Measurements from ENCODE around the gene RPS25. TPM values are rescaled to one million over a fixed set of nuclear protein-coding genes. Genes with fewer than 3 reads are reported as not detected.
"Not testable (repeated sequence)": the region's sequence is repeated elsewhere in the genome, so short reads cannot be mapped to it uniquely, and the experiment has no call there.

Gene RPS25
- total RNA-seq, 2 experiments from 2014 or later: 1,524 to 1,591 TPM

DNA sequence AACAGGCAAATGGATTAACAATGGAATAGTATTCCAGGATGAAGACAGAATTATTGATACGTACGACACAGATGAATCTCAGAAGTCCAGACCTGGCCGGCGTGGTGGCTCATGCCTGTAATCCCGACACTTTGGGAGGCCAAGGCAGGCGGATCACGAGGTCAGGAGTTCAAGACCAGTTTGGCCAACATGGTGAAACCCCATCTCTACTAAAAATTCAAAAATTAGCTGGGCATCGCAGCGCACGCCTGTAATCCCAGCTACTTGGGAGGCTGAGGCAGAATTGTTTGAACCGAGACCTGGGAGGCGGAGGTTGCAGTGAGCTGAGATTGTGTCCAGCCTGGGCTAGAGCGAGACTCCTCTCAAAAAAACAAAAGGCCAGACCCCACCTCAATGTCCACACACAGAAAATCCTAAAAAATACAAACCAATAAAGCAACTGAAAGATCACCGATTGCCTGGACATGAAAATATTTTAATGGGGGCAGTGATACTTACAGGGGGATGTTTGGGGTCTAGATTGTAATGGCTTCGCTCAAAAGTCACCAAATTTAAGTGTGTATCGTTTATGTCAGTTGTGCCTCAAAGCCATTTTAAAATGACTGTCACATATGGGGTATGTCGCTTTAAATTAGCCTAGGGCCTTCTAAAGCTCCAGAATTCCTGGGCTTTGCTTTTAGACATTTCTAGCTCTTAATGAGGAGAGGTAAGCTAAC lies 3.8 kb downstream of the RPS25 start:
- H3K27me3 Mint-ChIP-seq: no peaks in the 10 kb centered on the region
- no peak for DNase-seq
- H3K4me1 Mint-ChIP-seq: peaks cover 33% of the 10 kb centered on the region
- H3K27ac Mint-ChIP-seq: peak overlapping the region; percentile 74
- no peaks in the 10 kb centered on the region for H3K9me3 Mint-ChIP-seq
- H3K4me3 Mint-ChIP-seq: no peak overlapping the region
- H3K36me3 Mint-ChIP-seq: peaks cover 61% of the 10 kb centered on the region

DNA sequence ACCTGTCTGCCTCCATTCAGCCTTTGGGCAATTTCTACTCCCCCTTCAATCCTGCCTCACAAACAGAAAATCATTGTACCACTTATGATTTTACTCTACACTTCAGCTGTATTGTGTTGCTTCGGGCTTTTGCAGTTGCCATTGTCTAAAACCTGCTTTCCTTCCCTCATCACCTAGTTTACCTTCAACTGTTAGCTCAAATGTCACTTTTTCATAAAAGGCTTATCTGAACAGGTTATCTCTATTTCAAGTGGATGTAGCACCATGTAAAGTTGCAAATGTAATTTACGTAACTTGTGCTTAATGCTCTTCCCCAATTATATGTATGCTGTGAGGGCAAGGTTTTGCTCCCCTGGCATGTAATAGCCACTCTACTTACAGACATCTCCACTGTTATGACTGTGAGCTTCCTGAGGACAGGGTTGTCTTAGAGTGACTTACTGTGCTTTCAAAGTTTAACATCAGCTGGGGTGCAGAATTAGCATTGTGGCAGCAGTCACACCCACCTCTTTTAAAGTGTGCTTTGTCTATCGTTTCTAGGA lies 5.4 kb downstream of the RPS25 start:
- no peak overlapping the region for H3K4me3 Mint-ChIP-seq
- H3K4me1 Mint-ChIP-seq: peaks cover 33% of the 10 kb centered on the region
- H3K27ac Mint-ChIP-seq: no peak overlapping the region
- no peaks in the 10 kb centered on the region for H3K27me3 Mint-ChIP-seq
- H3K36me3 Mint-ChIP-seq: peaks cover 53% of the 10 kb centered on the region
- H3K9me3 Mint-ChIP-seq: no peaks in the 10 kb centered on the region
- DNase-seq: no peak

DNA sequence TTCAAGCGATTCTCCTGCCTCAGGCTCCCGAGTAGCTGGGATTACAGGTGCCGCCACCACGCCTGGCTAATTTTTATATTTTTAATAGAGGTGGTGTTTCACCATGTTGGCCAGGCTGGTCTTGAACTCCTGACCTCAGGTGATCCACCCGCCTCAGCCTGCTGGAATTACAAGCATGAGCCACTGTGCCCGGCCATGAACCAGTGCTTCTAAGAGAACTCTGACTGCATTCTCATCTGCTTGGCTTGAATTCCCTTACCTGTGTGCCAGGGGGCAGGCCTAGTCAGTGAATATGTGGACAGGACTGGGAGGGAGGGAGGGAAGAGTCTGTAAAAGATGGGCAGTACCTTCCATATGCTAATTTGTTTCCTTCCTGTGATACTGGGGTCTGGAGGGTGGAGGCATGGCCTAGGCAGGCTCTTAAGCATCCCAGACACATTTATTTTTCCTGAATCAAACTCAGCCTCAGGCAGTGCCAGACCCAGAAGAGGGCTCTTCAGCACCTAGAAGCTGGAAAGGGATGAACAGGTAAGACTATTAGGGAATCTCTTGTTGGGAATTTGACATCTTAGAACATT lies 6.6 kb downstream of the RPS25 start:
- Mint-ChIP-seq H3K9me3 (no peaks in the 10 kb centered on the region), H3K27me3 (no peaks in the 10 kb centered on the region), H3K27ac (peak overlapping the region; percentile 51), H3K4me1 (peaks cover 34% of the 10 kb centered on the region), H3K4me3 (no peak overlapping the region), H3K36me3 (peaks cover 44% of the 10 kb centered on the region)
- DNase-seq: no peak

DNA sequence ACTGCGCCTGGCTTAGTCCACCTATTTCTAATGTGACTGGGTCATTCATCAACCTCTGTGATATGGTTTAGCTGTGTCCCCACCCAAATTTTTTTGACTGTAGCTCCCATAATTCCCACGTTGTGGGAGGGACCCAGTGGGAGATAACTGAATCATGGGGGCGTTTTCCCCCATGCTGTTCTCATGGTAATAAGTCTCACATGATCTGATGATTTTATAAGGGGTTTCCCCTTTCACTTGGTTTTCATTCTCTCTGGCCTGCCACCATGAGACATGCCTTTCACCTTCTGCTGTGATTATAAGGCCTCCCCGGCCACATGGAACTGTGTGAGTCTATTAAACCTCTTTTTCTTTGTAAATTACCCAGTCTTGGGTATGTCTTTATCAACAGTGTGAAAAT lies 11.5 kb downstream of the RPS25 start:
- Mint-ChIP-seq H3K36me3 (peaks cover 22% of the 10 kb centered on the region), H3K9me3 (no peaks in the 10 kb centered on the region), H3K27ac (no peak overlapping the region), H3K27me3 (no peaks in the 10 kb centered on the region), H3K4me3 (no peak overlapping the region), H3K4me1 (peaks cover 17% of the 10 kb centered on the region)
- no peak for DNase-seq

DNA sequence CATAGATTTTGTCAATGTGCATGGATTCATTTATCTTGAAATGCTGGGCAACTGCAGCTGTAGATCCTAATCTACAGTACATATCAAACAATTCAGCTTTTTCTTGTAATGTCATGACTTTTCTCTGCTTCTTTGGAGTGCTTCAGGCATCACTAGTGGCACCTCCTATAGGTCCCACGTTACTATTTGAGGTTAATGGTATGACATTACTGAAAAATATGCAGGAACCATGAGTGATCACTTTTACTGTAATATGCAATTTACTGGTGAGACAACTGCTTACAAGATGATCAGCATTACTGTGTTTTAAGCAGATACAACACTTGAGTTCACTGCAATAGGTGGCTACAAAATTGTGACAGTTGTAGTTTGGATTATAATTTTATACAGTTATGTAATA lies 17.2 kb downstream of the RPS25 start:
- H3K27ac Mint-ChIP-seq: peak overlapping the region; percentile 46
- H3K27me3 Mint-ChIP-seq: no peaks in the 10 kb centered on the region
- no peak overlapping the region for H3K4me3 Mint-ChIP-seq
- peaks cover 42% of the 10 kb centered on the region for H3K36me3 Mint-ChIP-seq
- H3K9me3 Mint-ChIP-seq: no peaks in the 10 kb centered on the region
- peaks cover 26% of the 10 kb centered on the region for H3K4me1 Mint-ChIP-seq
- DNase-seq: no peak

DNA sequence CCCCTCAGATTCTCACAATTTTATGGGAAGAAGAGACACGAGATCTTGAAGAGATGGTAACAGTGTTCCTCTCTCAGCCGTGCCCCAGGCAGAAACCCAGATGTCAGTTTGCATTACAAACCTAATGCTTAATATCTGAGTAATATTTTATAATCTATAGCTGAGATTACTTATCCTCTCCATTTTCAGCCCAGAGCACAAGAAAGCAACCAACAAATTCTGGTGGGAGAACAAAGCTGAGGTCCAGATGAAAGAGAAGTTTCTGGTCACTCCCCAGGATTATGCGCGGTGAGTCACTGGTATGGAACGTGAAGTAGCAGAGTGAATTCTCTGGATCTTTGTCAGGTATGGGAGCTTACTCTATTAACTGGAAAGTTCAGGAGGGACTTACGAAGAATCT lies 19.3 kb downstream of the RPS25 start:
- Mint-ChIP-seq H3K27me3 (no peaks in the 10 kb centered on the region), H3K27ac (peak overlapping the region; percentile 99), H3K4me3 (peak overlapping the region; percentile 100), H3K4me1 (peaks cover 23% of the 10 kb centered on the region), H3K9me3 (no peaks in the 10 kb centered on the region), H3K36me3 (peaks cover 42% of the 10 kb centered on the region)
- DNase-seq: no peak

DNA sequence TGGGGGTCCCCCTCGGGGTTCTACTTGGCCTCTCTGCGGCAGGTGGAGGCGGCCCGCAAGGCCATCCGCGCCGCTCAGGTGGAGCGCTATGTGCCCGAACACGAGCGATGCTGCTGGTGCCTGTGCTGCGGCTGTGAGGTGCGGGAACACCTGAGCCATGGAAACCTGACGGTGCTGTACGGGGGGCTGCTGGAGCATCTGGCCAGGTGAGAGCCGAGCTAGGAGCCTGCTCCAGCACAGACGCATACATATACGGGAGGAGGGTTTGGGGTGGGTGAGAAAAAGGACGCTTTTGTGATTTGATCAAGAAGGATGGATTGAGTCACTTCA lies 19.8 kb downstream of the RPS25 start:
- Mint-ChIP-seq H3K9me3 (no peaks in the 10 kb centered on the region), H3K36me3 (peaks cover 41% of the 10 kb centered on the region), H3K4me1 (peaks cover 23% of the 10 kb centered on the region), H3K4me3 (peak overlapping the region; percentile 100), H3K27ac (peak overlapping the region; percentile 99), H3K27me3 (no peaks in the 10 kb centered on the region)
- DNase-seq: no peak

DNA sequence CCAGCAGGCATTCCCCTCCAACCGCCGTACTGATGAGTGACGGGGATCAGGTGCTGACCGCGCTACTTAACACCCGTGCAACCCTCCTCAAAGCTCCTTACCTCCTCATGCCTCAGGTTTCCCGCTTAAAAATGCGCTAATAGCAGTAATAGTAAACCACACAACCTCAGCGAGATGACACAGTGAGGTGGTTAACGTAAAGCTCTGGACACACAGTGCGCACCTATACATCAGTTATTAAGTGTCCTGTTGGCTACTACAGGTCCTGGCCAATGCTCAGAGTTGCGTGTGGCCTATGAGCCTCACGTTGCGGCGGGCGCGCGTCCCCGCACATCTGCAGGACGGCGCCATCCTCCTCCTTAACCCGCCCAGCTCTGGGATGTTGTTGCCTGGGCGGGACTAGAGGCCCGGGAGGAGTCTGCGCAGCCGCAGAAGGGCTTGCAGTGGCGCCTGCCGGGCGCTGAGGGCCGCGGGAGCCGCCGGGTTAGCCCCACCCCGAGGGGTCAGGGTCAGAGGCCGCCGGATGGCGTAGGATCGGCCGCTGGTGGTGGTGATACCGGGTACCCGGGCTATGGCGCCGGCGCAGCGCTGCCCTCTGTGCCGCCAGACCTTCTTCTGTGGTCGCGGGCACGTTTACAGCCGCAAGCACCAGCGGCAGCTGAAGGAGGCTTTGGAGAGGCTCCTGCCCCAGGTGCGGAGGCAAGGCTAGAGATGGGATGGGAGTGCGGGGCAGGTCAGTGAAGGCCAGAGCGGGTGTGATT lies 20.3 kb downstream of the RPS25 start, which contains the start of gene CENATAC:
TSS of gene CENATAC (plus strand) at position 512 of the 761 bp plus-strand sequence. CDS start at position 572, 60 bp downstream.
- H3K4me3 Mint-ChIP-seq: peak within 1 kb of the TSS; percentile 100
- DNase-seq: peak; percentile 96
- no peaks in the 10 kb centered on the region for H3K27me3 Mint-ChIP-seq
- no peaks in the 10 kb centered on the region for H3K9me3 Mint-ChIP-seq
- H3K27ac Mint-ChIP-seq: peak within 1 kb of the TSS; percentile 99
- peaks cover 20% of the 10 kb centered on the region for H3K4me1 Mint-ChIP-seq
- peaks cover 36% of the 10 kb centered on the region for H3K36me3 Mint-ChIP-seq

DNA sequence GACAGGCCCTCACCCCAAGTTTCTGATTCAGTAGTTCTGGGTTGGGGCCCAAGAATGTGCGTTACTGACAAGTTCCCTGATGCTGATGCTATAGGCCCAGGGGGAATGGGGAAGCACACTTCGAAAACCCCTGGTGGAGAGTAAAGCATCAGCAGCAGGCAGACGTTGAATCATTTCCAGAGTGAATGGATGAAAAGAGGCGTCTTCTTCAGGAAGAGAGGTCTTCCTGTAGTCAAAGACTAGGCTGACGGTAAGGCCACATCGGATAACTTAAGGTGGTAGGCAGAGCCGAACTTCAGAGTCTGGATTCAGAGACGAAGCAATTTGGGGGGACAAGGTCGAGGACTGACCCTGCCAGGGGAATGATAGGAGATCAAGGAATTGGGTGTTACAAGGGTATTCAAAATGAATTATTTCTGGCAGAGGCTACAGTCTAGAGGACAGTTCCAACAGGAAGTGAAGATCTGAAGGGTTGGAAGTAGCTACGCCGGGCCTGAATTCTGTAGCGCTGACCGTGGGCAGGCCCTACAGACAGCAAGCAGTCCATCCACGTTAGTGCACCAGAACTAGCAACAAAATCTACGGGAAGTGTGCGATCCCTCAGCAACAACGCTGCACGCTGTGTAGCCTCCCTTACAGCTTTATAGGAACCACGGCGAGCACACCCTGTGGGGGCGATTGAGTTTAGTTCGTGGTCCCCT lies 21.1 kb downstream of the RPS25 start:
- Mint-ChIP-seq H3K9me3 (no peaks in the 10 kb centered on the region), H3K27ac (peak overlapping the region; percentile 99), H3K4me3 (peak overlapping the region; percentile 100), H3K4me1 (peaks cover 20% of the 10 kb centered on the region), H3K36me3 (peaks cover 37% of the 10 kb centered on the region), H3K27me3 (no peaks in the 10 kb centered on the region)
- DNase-seq: peak; percentile 42

DNA sequence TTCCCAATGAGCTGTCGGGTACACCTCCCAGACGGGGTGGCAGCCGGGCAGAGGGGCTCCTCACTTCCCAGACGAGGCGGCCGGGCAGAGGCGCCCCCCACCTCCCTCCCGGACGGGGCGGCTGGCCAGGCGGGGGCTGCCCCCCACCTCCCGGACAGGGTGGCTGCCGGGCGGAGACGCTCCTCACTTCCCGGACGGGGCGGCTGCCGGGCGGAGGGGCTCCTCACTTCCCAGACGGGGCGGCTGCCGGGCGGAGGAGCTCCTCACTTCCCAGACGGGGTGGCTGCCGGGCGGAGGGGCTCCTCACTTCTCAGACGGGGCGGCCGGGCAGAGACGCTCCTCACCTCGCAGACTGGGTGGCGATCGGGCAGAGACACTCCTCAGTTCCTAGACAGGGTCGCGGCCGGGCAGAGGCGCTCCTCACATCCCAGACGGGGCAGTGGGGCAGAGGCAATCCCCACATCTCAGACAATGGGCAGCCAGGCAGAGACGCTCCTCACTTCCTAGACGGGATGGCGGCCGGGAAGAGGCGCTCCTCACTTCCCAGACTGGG lies 26.6 kb downstream of the RPS25 start:
- peaks cover 22% of the 10 kb centered on the region for H3K36me3 Mint-ChIP-seq
- H3K4me3 Mint-ChIP-seq, DNase-seq, H3K4me1 Mint-ChIP-seq, H3K9me3 Mint-ChIP-seq, H3K27me3 Mint-ChIP-seq, H3K27ac Mint-ChIP-seq: not testable (repeated sequence)

DNA sequence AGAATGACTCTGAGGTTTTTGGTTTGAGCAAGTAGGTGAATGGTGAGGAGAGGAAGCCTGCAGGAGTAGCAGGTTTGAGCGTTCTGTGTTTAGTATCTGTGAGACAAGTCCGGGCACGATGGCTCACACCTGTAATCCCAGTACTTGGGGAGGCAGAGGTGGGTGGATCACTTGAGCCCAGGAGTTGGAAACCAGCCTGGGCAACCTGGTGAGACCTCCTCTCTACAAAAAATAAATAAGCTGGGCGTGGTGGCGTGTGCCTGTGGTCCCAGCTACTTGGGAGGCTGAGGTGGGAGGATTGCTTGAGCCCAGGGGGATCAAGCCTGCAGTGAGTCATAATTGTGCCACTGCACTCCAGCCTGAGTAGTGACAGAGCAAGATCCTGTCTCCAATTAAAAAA lies 29.9 kb downstream of the RPS25 start:
- H3K4me3 Mint-ChIP-seq: no peak overlapping the region
- H3K4me1 Mint-ChIP-seq: no peaks in the 10 kb centered on the region
- no peaks in the 10 kb centered on the region for H3K9me3 Mint-ChIP-seq
- peaks cover 10% of the 10 kb centered on the region for H3K36me3 Mint-ChIP-seq
- H3K27ac Mint-ChIP-seq: no peak overlapping the region
- DNase-seq: no peak
- H3K27me3 Mint-ChIP-seq: no peaks in the 10 kb centered on the region

DNA sequence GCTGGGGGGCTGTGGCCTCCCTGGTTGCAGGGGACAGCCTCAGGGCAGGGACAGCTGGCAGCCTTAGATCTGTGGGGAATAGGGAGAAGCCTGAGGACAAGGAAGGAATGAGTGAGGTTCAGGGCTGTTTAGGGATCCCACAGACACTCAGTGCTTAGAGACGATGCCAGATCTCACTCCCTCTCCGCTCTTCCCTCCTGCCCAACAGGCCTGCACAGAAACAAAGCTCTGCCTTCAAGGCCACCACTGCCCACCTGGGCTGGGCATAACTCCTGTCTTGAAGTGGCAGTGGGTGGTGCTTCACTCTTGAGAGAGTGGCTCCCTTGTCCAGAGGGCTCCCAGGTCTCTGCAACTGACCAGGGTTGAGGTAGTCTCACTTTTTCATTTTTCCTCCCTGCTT lies 33.3 kb downstream of the RPS25 start:
- no peaks in the 10 kb centered on the region for H3K36me3 Mint-ChIP-seq

DNA sequence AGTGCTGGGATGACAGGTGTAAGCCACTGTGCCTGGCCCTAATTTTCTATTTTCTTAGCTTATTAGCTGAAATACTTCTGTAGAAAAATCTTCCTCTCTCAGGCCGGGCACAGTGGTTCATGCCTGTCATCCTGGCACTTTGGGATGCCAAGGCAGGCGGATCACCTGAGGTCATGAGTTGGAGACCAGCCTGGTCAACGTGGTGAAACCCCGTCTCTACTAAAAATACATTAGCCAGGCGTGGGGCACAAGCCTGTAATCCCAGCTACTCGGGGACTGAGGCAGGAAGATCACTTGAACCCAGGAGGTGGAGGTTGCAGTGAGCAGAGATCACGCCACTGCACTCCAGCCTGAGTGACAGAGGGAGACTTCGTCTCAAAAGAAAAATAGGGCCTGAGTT lies 33.8 kb downstream of the RPS25 start:
- H3K27ac Mint-ChIP-seq, H3K36me3 Mint-ChIP-seq, H3K9me3 Mint-ChIP-seq, H3K4me1 Mint-ChIP-seq, DNase-seq, H3K27me3 Mint-ChIP-seq, H3K4me3 Mint-ChIP-seq: not testable (repeated sequence)

More for the DNA sequence above, 33.3 kb downstream of the RPS25 start:
- Mint-ChIP-seq H3K9me3 (no peaks in the 10 kb centered on the region), H3K27ac (no peak overlapping the region), H3K27me3 (no peaks in the 10 kb centered on the region), H3K4me3 (no peak overlapping the region), H3K4me1 (peaks cover under 1% of the 10 kb centered on the region)
- DNase-seq: no peak

DNA sequence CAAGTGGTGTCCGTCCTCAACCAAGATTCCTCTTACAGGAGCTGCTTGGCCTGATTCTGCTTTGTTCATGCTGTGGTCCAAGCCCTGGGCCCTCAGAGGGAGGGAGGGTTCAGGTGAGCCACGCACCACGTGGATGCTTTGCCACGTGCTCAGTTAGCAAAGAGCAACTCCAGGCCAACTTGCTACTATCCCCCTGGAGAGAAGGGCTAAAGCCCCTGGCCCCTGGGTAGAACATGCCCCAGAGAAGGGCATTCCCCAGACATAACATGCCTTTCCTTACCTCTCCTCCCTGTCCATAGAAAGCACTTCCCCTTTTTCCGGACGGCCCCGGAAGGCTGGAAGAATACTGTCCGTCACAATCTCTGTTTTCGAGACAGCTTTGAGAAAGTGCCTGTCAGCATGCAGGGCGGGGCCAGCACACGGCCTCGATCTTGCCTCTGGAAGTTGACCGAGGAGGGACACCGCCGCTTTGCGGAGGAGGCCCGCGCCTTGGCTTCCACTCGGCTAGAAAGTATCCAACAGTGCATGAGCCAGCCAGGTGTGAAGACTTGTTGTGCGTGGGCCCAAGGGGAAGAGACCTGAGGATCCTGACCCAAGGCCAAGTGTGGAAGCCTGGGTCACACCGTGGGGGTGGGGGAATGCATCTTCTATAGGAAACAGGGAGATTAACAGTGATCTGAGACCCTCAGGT lies 37.8 kb downstream of the RPS25 start:
- no peak overlapping the region for H3K4me3 Mint-ChIP-seq
- H3K9me3 Mint-ChIP-seq: no peaks in the 10 kb centered on the region
- H3K27me3 Mint-ChIP-seq: no peaks in the 10 kb centered on the region
- H3K27ac Mint-ChIP-seq: no peak overlapping the region
- no peaks in the 10 kb centered on the region for H3K36me3 Mint-ChIP-seq
- H3K4me1 Mint-ChIP-seq: peaks cover 3% of the 10 kb centered on the region
- no peak for DNase-seq
